Measurements from ENCODE around the gene AJUBA.

GRCh38 chr14:22952418-22952817, 29.9 kb downstream of the AJUBA start:
- TF ChIP-seq CTCF (conservative IDR thresholded peaks at IDR 0.05) (no peak), EZH2 (IDR thresholded peaks at IDR 0.05; ENCODE audit: low read depth) (no peak)
